SK-N-MC (cell line): ENCODE results near the gene DPP10.

Experiments used
- EZH2 ChIP-seq: fragments of 200-600 bp; sonication (generic); IDR thresholded peaks from one replicate; pipeline ENCODE4 v1.6.1; 2017; ENCODE audit warnings: antibody characterized with exemption
- POLR2AphosphoS5 ChIP-seq: IDR thresholded peaks from 2 replicates; pipeline ENCODE4 v1.6.1; 2012; ENCODE audit warnings: mild to moderate bottlenecking, low read depth, low read length, borderline replicate concordance

GRCh38 chr2:114628481-114628880 is 186.0 kb downstream of the DPP10 start:
- TF ChIP-seq EZH2, result no peak
- TF ChIP-seq POLR2AphosphoS5, result no peak
